HEK293 (cell line): ENCODE results near the gene CDH23.

Source experiments
- CTCF ChIA-PET: fragments of 350-600 bp; formaldehyde crosslinking; extraction: SDS; loops from one replicate; lab custom pipeline; 2021; ENCODE audit warnings: antibody characterized with exemption; lab: Yijun Ruan, JAX
- POLR2A ChIA-PET: fragments of 300-600 bp; formaldehyde crosslinking; extraction: SDS; loops from one replicate; lab custom pipeline; 2020; ENCODE audit warnings: antibody characterized with exemption, inconsistent platforms; lab: Yijun Ruan, JAX
- H3K27ac ChIP-seq: fragments of 200-500 bp; sonication (Bioruptor generic); 2 replicates; pipeline ENCODE4 v1.5.1; 2014; ENCODE audit warnings: low read depth, low read length, control low read depth, inconsistent platforms; ENCODE audit errors: extremely low read depth
- H3K36me3 ChIP-seq, 2 experiments: fragments of 200-500 bp in 1 of 2; sonication (Bioruptor generic) in 1 of 2; 1 replicate in 1 of 2; 2 replicates in 1 of 2; pipeline ENCODE4 v1.5.1; 2014 to 2017; ENCODE audit warnings: inconsistent platforms in 2 of 2, low read length in 2 of 2; ENCODE audit not compliant: control insufficient read depth in 2 of 2, insufficient read depth in 1 of 2
- H3K4me1 ChIP-seq: fragments of 200-500 bp; sonication (Bioruptor generic); 2 replicates; pipeline ENCODE4 v1.5.1; 2014; ENCODE audit warnings: mild to moderate bottlenecking, low read length, inconsistent platforms; ENCODE audit not compliant: control insufficient read depth, insufficient read depth
- H3K4me3 ChIP-seq: 2 replicates; pipeline ENCODE4 v1.5.1; 2011; ENCODE audit warnings: low read depth, mild to moderate bottlenecking, control low read depth, low read length, moderate library complexity
- H3K9me3 ChIP-seq: fragments of 200-500 bp; sonication (Bioruptor generic); 2 replicates; pipeline ENCODE4 v1.5.1; 2014; ENCODE audit warnings: low read depth, low read length, inconsistent platforms; ENCODE audit not compliant: control insufficient read depth, insufficient read depth
- EGR2 ChIP-seq: fragments of 450-650 bp; formaldehyde crosslinking; IDR thresholded peaks from 2 replicates; pipeline ENCODE4 v1.5.1; 2016; ENCODE audit warnings: low read depth, missing biosample characterization, missing genetic modification characterization
- SCRT2 ChIP-seq: fragments of 450-650 bp; formaldehyde crosslinking; IDR thresholded peaks from 2 replicates; pipeline ENCODE4 v1.5.1; 2016; ENCODE audit warnings: missing biosample characterization, missing genetic modification characterization
- ZFHX2 ChIP-seq: fragments of 450-650 bp; formaldehyde crosslinking; conservative IDR thresholded peaks from 2 replicates; pipeline ENCODE4 v1.5.1; 2016; ENCODE audit warnings: missing biosample characterization, missing genetic modification characterization
- ZNF211 ChIP-seq: fragments of 450-650 bp; formaldehyde crosslinking; IDR thresholded peaks from 2 replicates; pipeline ENCODE4 v1.5.1; 2016; ENCODE audit warnings: low read depth, missing biosample characterization, missing genetic modification characterization
- ZNF292 ChIP-seq: fragments of 450-650 bp; formaldehyde crosslinking; IDR thresholded peaks from 2 replicates; pipeline ENCODE4 v1.5.1; 2016; ENCODE audit warnings: low read depth, missing biosample characterization, missing genetic modification characterization, borderline replicate concordance
- ZNF544 ChIP-seq: fragments of 450-650 bp; formaldehyde crosslinking; IDR thresholded peaks from 2 replicates; pipeline ENCODE4 v1.5.0; 2017; ENCODE audit warnings: missing biosample characterization, missing genetic modification characterization
- ZNF561 ChIP-seq: fragments of 450-650 bp; IDR thresholded peaks from 2 replicates; pipeline ENCODE4 v1.5.1; 2018; ENCODE audit warnings: missing biosample characterization, missing genetic modification characterization, borderline replicate concordance
- ZNF600 ChIP-seq: fragments of 450-650 bp; formaldehyde crosslinking; IDR thresholded peaks from 2 replicates; pipeline ENCODE4 v1.5.1; 2016; ENCODE audit warnings: missing biosample characterization, missing genetic modification characterization
- ZNF623 ChIP-seq: fragments of 450-650 bp; formaldehyde crosslinking; IDR thresholded peaks from 2 replicates; pipeline ENCODE4 v1.5.1; 2016; ENCODE audit warnings: missing biosample characterization, missing genetic modification characterization
- ZNF701 ChIP-seq: fragments of 450-650 bp; formaldehyde crosslinking; IDR thresholded peaks from 2 replicates; pipeline ENCODE4 v1.5.1; 2016; ENCODE audit warnings: missing biosample characterization, missing genetic modification characterization
- TF ChIP-seq, protein P1 (sequence below): fragments of 450-650 bp; formaldehyde crosslinking; IDR thresholded peaks from 2 replicates; pipeline ENCODE4 v1.5.1; 2016; ENCODE audit warnings: missing biosample characterization, missing genetic modification characterization
- TF ChIP-seq, protein P2 (sequence below): fragments of 450-650 bp; formaldehyde crosslinking; IDR thresholded peaks from 2 replicates; pipeline ENCODE4 v1.5.0; 2017; ENCODE audit warnings: missing biosample characterization, missing genetic modification characterization, borderline replicate concordance
- TF ChIP-seq, protein P3 (sequence below): fragments of 450-650 bp; formaldehyde crosslinking; IDR thresholded peaks from 2 replicates; pipeline ENCODE4 v1.5.1; 2016; ENCODE audit warnings: missing biosample characterization, missing genetic modification characterization
- TF ChIP-seq, protein P4 (sequence below): IDR thresholded peaks from 2 replicates; pipeline ENCODE4 v1.6.1; 2011; ENCODE audit warnings: mild to moderate bottlenecking, low read depth, low read length, borderline replicate concordance

The CDH23 gene

DNA sequence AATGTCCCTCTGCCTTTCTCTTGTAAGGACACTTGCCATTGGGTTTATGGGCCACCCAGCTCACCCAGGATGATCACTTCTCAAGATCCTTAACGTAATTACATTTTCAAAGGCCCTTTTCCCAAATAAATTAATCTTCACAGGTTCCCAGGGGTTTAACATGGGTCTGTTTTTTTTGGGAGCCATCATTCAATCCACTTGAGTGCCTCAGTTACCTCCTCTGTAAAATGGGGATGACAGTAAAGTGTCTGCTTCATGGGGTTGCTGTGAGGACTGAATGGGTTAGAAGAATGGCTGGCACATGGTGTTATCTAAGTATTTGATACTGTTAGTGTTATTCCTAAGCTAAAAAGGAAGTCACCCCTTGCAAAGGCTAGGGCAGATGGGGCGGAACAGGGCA is 315.4 kb downstream of the CDH23 start (continued):
- TF ChIP-seq, protein P1, sequence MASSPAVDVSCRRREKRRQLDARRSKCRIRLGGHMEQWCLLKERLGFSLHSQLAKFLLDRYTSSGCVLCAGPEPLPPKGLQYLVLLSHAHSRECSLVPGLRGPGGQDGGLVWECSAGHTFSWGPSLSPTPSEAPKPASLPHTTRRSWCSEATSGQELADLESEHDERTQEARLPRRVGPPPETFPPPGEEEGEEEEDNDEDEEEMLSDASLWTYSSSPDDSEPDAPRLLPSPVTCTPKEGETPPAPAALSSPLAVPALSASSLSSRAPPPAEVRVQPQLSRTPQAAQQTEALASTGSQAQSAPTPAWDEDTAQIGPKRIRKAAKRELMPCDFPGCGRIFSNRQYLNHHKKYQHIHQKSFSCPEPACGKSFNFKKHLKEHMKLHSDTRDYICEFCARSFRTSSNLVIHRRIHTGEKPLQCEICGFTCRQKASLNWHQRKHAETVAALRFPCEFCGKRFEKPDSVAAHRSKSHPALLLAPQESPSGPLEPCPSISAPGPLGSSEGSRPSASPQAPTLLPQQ (tag by site-specific recombination): no peak
- no peak for TF ChIP-seq ZNF701 (tag by site-specific recombination)
- no peak for TF ChIP-seq ZNF561 (tag by site-specific recombination)
- TF ChIP-seq ZNF600 (tag by site-specific recombination): no peak

GRCh38 chr10:71712572-71713134 is 315.9 kb downstream of the CDH23 start:
- Histone ChIP-seq H3K4me1 (no peaks in the 10 kb centered on the region), H3K9me3 (no peaks in the 10 kb centered on the region), H3K36me3 (no peaks in the 10 kb centered on the region), H3K4me3 (no peak overlapping the region), H3K27ac (no peak overlapping the region)
- ChIA-PET CTCF (interaction anchor here (3.4 kb wide), 1 partner anchor 16 kb away, joined by 16 read pairs; no protein-coding TSS in a partner anchor), POLR2A (no interaction called here)
- no peak for TF ChIP-seq SCRT2
- TF ChIP-seq, protein P2, sequence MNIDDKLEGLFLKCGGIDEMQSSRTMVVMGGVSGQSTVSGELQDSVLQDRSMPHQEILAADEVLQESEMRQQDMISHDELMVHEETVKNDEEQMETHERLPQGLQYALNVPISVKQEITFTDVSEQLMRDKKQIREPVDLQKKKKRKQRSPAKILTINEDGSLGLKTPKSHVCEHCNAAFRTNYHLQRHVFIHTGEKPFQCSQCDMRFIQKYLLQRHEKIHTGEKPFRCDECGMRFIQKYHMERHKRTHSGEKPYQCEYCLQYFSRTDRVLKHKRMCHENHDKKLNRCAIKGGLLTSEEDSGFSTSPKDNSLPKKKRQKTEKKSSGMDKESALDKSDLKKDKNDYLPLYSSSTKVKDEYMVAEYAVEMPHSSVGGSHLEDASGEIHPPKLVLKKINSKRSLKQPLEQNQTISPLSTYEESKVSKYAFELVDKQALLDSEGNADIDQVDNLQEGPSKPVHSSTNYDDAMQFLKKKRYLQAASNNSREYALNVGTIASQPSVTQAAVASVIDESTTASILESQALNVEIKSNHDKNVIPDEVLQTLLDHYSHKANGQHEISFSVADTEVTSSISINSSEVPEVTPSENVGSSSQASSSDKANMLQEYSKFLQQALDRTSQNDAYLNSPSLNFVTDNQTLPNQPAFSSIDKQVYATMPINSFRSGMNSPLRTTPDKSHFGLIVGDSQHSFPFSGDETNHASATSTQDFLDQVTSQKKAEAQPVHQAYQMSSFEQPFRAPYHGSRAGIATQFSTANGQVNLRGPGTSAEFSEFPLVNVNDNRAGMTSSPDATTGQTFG: no peak
- no peak for TF ChIP-seq ZNF623 (tag by site-specific recombination)
- TF ChIP-seq ZNF292 (tag by site-specific recombination): no peak
- no peak for TF ChIP-seq ZFHX2
- TF ChIP-seq, protein P3, sequence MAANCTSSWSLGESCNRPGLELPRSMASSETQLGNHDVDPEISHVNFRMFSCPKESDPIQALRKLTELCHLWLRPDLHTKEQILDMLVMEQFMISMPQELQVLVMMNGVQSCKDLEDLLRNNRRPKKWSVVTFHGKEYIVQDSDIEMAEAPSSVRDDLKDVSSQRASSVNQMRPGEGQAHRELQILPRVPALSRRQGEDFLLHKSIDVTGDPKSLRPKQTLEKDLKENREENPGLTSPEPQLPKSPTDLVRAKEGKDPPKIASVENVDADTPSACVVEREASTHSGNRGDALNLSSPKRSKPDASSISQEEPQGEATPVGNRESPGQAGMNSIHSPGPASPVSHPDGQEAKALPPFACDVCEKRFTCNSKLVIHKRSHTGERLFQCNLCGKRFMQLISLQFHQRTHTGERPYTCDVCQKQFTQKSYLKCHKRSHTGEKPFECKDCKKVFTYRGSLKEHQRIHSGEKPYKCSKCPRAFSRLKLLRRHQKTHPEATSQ (tag by site-specific recombination): no peak
- TF ChIP-seq ZNF544 (tag by site-specific recombination): no peak
- TF ChIP-seq, protein P4, sequence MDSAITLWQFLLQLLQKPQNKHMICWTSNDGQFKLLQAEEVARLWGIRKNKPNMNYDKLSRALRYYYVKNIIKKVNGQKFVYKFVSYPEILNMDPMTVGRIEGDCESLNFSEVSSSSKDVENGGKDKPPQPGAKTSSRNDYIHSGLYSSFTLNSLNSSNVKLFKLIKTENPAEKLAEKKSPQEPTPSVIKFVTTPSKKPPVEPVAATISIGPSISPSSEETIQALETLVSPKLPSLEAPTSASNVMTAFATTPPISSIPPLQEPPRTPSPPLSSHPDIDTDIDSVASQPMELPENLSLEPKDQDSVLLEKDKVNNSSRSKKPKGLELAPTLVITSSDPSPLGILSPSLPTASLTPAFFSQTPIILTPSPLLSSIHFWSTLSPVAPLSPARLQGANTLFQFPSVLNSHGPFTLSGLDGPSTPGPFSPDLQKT: no peak

- ChIA-PET POLR2A (no interaction called here), CTCF (interaction anchor here (3.4 kb wide), 1 partner anchor 17 kb away, joined by 16 read pairs; no protein-coding TSS in a partner anchor)
- H3K27ac ChIP-seq: no peak overlapping the region
- no peaks in the 10 kb centered on the region for H3K9me3 ChIP-seq
- no peaks in the 10 kb centered on the region for H3K4me1 ChIP-seq
- no peak overlapping the region for H3K4me3 ChIP-seq
- TF ChIP-seq EGR2 (tag by site-specific recombination) (peak; percentile 33; the same call in 1 of the 2 replicates), ZNF211 (tag by site-specific recombination) (no peak), ZFHX2 (peak; percentile 40; the same call in 1 of the 2 replicates)
- TF ChIP-seq, all 188 proteins: peak for 2
- no peaks in the 10 kb centered on the region for H3K36me3 ChIP-seq
These were observed 316.7 kb downstream of the CDH23 start for GRCh38 chr10:71713135-71714030.
